Keratinocyte (primary cell): ENCODE data around the gene CCR8. TPM values are rescaled to one million over a fixed set of nuclear protein-coding genes. Genes with fewer than 3 reads are reported as not detected.

ENCODE experiments used
- DNase-seq: peaks from one replicate; pipeline ENCODE4 v3.0.0-alpha.2; 2011; ENCODE audit warnings: low read depth, missing footprints, low spot score
- FAIRE-seq: peaks from 2 replicates; lab custom pipeline; 2011; peaks lifted over from hg19 to GRCh38; lab: Jason Lieb, UNC
- H2AFZ ChIP-seq: 2 replicates; pipeline ENCODE4 v1.6.0; 2012; ENCODE audit warnings: low read length, control low read depth, inconsistent platforms; ENCODE audit not compliant: control insufficient read depth
- H3K27ac ChIP-seq: 2 replicates; pipeline ENCODE4 v1.5.1; 2011; ENCODE audit warnings: low read length; ENCODE audit not compliant: control insufficient read depth, insufficient read depth
- H3K27me3 ChIP-seq: 3 replicates; pipeline ENCODE4 v1.6.0; 2011; ENCODE audit warnings: low read length; ENCODE audit not compliant: control insufficient read depth, insufficient read depth; ENCODE audit errors: extremely low read depth
- H3K36me3 ChIP-seq, 2 experiments: 2 replicates in 1 of 2; 3 replicates in 1 of 2; pipeline ENCODE4 v1.5.1; 2011; ENCODE audit warnings: low read length in 2 of 2, mild to moderate bottlenecking in 1 of 2; ENCODE audit not compliant: control insufficient read depth in 2 of 2, insufficient read depth in 2 of 2; ENCODE audit errors: extremely low read depth in 1 of 2
- H3K4me1 ChIP-seq: 3 replicates; pipeline ENCODE4 v1.5.1; 2011; ENCODE audit warnings: low read length; ENCODE audit not compliant: control insufficient read depth, insufficient read depth; ENCODE audit errors: extremely low read depth
- H3K4me2 ChIP-seq: 3 replicates; pipeline ENCODE4 v1.6.0; 2011; ENCODE audit warnings: low read depth, low read length; ENCODE audit not compliant: control insufficient read depth, insufficient read depth; ENCODE audit errors: extremely low read depth
- H3K4me3 ChIP-seq, 3 experiments: fragments of 200-600 bp in 1 of 3; sonication (generic) in 1 of 3; 2 replicates in 2 of 3; 3 replicates in 1 of 3; pipeline ENCODE4 v1.5.1; 2011 to 2016; ENCODE audit warnings: low read length in 3 of 3, mild to moderate bottlenecking in 3 of 3, control low read depth in 2 of 3, inconsistent platforms in 1 of 3, low read depth in 1 of 3, mixed read lengths in 1 of 3, mixed run types in 1 of 3, moderate library complexity in 1 of 3; ENCODE audit not compliant: control insufficient read depth in 2 of 3, insufficient read depth in 2 of 3; ENCODE audit errors: extremely low read depth in 1 of 3
- H3K79me2 ChIP-seq: 2 replicates; pipeline ENCODE4 v1.6.0; 2012; ENCODE audit warnings: low read length; ENCODE audit not compliant: control insufficient read depth, insufficient read depth
- H3K9ac ChIP-seq: 3 replicates; pipeline ENCODE4 v1.6.0; 2011; ENCODE audit warnings: low read length; ENCODE audit not compliant: control insufficient read depth, insufficient read depth; ENCODE audit errors: extremely low read depth
- H3K9me1 ChIP-seq: 3 replicates; pipeline ENCODE4 v1.6.0; 2011; ENCODE audit warnings: low read length; ENCODE audit not compliant: control insufficient read depth, insufficient read depth; ENCODE audit errors: extremely low read depth
- H3K9me3 ChIP-seq: 2 replicates; pipeline ENCODE4 v1.5.1; 2012; ENCODE audit warnings: low read depth, low read length; ENCODE audit not compliant: control insufficient read depth
- H4K20me1 ChIP-seq: 3 replicates; pipeline ENCODE4 v1.6.0; 2011; ENCODE audit warnings: low read length; ENCODE audit not compliant: control insufficient read depth, insufficient read depth; ENCODE audit errors: extremely low read depth
- EZH2 ChIP-seq: IDR thresholded peaks from one replicate; pipeline ENCODE4 v1.6.1; 2012; ENCODE audit warnings: inconsistent platforms, mild to moderate bottlenecking, low read length, moderate library complexity
- dilution Hi-C: fragments of 300-500 bp; cut with MboI; formaldehyde crosslinking; loops from one replicate; pipeline ENCODE4 v1.7.0; 2020; ENCODE audit warnings: low sequenced_read_pairs; ENCODE audit not compliant: extremely low pct_ligation_motif_present
- polyA plus RNA-seq, 5 experiments: library from polyadenylated mRNA; depleted of rRNA in 3 of 5; stranded (reverse) in 3 of 5; stranded (forward) in 1 of 5; unstranded in 1 of 5; fragments of >200 nt; gene quantifications; 1 replicate in 1 of 5; 2 replicates in 3 of 5; 3 replicates in 1 of 5; pipeline versions ENCODE4 v1.2.1 to v1.2.3, GENCODE V29; 2011 to 2012; ENCODE audit warnings: missing spikeins in 2 of 5, low read depth in 1 of 5, low replicate concordance in 1 of 5
- TF ChIP-seq, protein P1 (sequence below), 3 experiments: IDR thresholded peaks in 1 of 3; conservative IDR thresholded peaks in 1 of 3; optimal IDR thresholded peaks in 1 of 3; 2 replicates in 2 of 3; 3 replicates in 1 of 3; pipeline versions ENCODE3 to v1.5.1; 2011; ENCODE audit warnings: low read length in 3 of 3, mild to moderate bottlenecking in 3 of 3, moderate library complexity in 2 of 3, control low read depth in 1 of 3, inconsistent platforms in 1 of 3; ENCODE audit not compliant: insufficient read depth in 2 of 3; ENCODE audit errors: extremely low read depth in 1 of 3

CCR8 gene
- polyA plus RNA-seq, 1 donor (not counting 4 experiments of a cell fraction or from before 2014, with no cell fraction given), result not detected

DNA sequence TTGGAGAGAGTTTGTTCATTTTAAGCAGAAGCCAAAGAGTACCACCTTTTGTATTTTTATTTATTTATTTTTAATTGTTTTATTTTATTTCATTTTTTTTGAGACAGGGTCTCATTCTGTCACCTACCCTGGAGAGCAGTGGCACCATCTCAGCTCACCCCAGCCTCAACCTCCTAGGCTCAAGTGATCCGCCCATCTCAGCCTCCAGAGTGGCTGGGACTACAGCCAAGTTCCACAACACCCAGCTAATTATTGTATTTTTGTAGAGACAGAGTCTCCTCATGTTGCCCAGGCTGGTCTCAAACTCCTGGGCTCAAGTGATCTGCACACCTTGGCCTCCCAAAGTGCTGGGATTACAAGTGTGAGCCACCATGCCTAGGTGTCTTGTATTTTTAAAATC lies 9.6 kb downstream of the CCR8 start:
- dilution Hi-C loops, result no loop called here
- Histone ChIP-seq H3K27ac (no peak overlapping the region), H4K20me1 (no peaks in the 10 kb centered on the region), H3K36me3 (no peaks in the 10 kb centered on the region), H3K4me2 (no peak overlapping the region), H3K4me3 (no peak overlapping the region), H3K9me3 (no peaks in the 10 kb centered on the region), H3K27me3 (no peaks in the 10 kb centered on the region), H3K9me1 (no peaks in the 10 kb centered on the region), H2AFZ (no peak overlapping the region), H3K9ac (no peak overlapping the region), H3K4me1 (peaks cover 12% of the 10 kb centered on the region), H3K79me2 (no peaks in the 10 kb centered on the region)
- no peak for FAIRE-seq
- DNase-seq, result no peak
- no peak for TF ChIP-seq EZH2
- TF ChIP-seq, protein P1, sequence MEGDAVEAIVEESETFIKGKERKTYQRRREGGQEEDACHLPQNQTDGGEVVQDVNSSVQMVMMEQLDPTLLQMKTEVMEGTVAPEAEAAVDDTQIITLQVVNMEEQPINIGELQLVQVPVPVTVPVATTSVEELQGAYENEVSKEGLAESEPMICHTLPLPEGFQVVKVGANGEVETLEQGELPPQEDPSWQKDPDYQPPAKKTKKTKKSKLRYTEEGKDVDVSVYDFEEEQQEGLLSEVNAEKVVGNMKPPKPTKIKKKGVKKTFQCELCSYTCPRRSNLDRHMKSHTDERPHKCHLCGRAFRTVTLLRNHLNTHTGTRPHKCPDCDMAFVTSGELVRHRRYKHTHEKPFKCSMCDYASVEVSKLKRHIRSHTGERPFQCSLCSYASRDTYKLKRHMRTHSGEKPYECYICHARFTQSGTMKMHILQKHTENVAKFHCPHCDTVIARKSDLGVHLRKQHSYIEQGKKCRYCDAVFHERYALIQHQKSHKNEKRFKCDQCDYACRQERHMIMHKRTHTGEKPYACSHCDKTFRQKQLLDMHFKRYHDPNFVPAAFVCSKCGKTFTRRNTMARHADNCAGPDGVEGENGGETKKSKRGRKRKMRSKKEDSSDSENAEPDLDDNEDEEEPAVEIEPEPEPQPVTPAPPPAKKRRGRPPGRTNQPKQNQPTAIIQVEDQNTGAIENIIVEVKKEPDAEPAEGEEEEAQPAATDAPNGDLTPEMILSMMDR (optimal IDR thresholded peaks at IDR 0.05 in 1 of 3, IDR thresholded peaks at IDR 0.05 in 1 of 3, conservative IDR thresholded peaks at IDR 0.05 in 1 of 3; ENCODE audit: extremely low read depth in 1 of 3, insufficient read depth in 2 of 3, low read length in 3 of 3), result no peak

DNA sequence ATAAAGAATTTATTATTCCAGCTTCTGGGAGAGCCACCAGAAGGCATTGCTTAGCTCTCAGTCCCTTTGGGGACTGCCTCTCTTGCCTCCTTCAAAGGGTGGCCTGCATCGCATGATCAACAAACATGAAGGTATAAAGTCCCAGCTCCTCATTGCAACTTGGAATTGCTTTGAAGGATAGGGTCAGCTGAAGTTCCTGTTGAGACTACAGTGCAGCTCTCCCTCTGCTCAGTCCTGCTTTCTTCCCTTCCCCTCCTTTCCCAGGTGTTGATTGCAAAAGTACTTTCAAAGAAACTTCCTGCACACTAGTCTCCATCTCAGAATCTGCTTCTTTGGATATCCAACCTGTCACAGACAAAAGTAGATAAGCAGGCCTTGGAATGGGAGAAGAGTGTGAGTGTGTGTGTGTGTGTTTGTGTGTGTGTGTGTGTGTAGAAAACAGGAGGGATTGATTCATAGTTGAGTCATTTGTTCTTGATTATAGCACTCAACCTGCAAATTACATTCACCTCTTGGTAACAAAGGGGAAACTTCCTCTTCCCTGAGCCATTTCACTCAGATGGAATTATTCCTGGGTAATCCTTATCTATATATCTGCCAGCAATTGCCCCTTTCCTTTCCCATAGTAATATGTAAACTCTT lies 13.7 kb downstream of the CCR8 start:
- dilution Hi-C loops, result no loop called here
- no peak overlapping the region for H3K4me3 ChIP-seq
- FAIRE-seq (no peak), DNase-seq (peak; percentile 13)
- H3K27ac ChIP-seq, result no peak overlapping the region
- no peaks in the 10 kb centered on the region for H4K20me1 ChIP-seq
- no peaks in the 10 kb centered on the region for H3K36me3 ChIP-seq
- no peaks in the 10 kb centered on the region for H3K9me3 ChIP-seq
- H3K4me2 ChIP-seq, result peak overlapping the region; percentile 41
- no peaks in the 10 kb centered on the region for H3K27me3 ChIP-seq
- H3K4me1 ChIP-seq, result peaks cover 20% of the 10 kb centered on the region
- H3K9me1 ChIP-seq, result no peaks in the 10 kb centered on the region
- H3K79me2 ChIP-seq, result no peaks in the 10 kb centered on the region
- H3K9ac ChIP-seq, result no peak overlapping the region
- TF ChIP-seq EZH2, result no peak
- TF ChIP-seq, protein P1 (optimal IDR thresholded peaks at IDR 0.05 in 1 of 3, IDR thresholded peaks at IDR 0.05 in 1 of 3, conservative IDR thresholded peaks at IDR 0.05 in 1 of 3; ENCODE audit: extremely low read depth in 1 of 3, insufficient read depth in 2 of 3, low read length in 3 of 3), result no peak
- no peak overlapping the region for H2AFZ ChIP-seq
